Coronary artery (tissue), 2 donors: ENCODE results near the gene SMARCA2.

Experiments used
- DNase-seq: peaks from one replicate; pipeline ENCODE4 v3.0.0-alpha.2; 2017; ENCODE audit warnings: low spot score
- H3K27ac ChIP-seq, 2 donors: fragments of 200-600 bp; sonication (generic); one replicate each; pipeline ENCODE4 v1.5.1; 2016 to 2019
- H3K4me3 ChIP-seq: fragments of 200-600 bp; sonication (generic); 2 replicates; pipeline ENCODE4 v1.5.1; 2016; ENCODE audit warnings: mild to moderate bottlenecking, moderate library complexity
- TF ChIP-seq, protein P1 (sequence below): fragments of 200-600 bp; sonication (generic); IDR thresholded peaks from one replicate; pipeline ENCODE4 v1.5.1; 2019; ENCODE audit warnings: antibody characterized with exemption

SMARCA2 gene

DNA sequence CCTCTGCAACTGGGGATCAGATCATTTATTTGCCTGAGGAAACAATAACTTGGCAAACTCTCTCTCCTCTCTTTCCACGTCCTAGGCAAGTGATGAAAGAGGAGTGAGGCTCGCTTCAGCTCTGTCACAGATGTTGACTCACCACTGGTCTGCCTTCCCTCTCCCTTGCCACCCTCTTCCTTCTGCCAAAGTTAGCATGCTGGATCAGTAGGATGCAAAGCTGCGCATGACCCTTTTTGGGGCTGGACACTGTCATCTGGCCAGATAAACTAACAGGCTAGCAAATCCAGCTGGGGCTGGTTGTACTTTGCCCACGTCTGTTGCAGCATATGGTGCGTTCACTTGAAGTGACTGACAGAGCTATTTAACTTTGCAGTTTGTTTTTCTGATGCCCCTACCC is 36.2 kb upstream of the SMARCA2 start:
- DNase-seq, result no peak
- TF ChIP-seq, protein P1, sequence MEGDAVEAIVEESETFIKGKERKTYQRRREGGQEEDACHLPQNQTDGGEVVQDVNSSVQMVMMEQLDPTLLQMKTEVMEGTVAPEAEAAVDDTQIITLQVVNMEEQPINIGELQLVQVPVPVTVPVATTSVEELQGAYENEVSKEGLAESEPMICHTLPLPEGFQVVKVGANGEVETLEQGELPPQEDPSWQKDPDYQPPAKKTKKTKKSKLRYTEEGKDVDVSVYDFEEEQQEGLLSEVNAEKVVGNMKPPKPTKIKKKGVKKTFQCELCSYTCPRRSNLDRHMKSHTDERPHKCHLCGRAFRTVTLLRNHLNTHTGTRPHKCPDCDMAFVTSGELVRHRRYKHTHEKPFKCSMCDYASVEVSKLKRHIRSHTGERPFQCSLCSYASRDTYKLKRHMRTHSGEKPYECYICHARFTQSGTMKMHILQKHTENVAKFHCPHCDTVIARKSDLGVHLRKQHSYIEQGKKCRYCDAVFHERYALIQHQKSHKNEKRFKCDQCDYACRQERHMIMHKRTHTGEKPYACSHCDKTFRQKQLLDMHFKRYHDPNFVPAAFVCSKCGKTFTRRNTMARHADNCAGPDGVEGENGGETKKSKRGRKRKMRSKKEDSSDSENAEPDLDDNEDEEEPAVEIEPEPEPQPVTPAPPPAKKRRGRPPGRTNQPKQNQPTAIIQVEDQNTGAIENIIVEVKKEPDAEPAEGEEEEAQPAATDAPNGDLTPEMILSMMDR, result no peak
- H3K4me3 ChIP-seq, result no peak overlapping the region
- no peak overlapping the region for H3K27ac ChIP-seq

DNA sequence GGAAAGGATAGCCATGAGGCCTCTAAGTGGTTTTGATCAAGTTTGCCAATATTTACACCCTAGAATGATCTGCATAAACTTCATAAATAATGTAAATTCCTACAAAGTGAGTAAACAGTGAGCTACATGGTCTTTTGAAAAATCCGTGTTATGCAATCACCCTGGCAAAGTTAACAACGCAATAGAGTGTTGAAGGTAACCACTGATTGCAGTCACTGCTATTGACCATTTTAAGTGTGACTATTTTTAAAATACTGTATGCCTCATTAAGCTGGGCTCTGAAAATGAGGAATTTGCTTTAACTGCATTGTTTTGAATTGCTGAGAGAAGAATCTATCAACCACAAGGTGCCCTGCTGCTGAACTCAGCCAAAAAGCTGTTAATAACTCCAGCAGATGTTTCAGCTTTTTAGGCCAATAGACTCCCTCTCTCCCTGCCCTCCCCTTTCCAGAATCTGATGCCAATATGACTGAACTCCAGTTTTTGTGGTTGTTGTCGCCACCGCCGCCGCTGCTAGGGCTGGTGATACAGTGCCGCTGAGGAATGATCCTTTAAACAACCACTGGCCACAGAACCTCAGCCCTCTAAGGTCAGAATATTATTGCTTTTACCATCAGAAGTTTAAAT is 35.3 kb upstream of the SMARCA2 start:
- Histone ChIP-seq H3K4me3 (no peak overlapping the region), H3K27ac (no peak overlapping the region)
- DNase-seq, result no peak

GRCh38 chr9:1980387-1980786 is 34.8 kb upstream of the SMARCA2 start:
- no peak for DNase-seq
- H3K27ac ChIP-seq, result no peak overlapping the region
- H3K4me3 ChIP-seq, result no peak overlapping the region
- TF ChIP-seq, protein P1, result no peak

More for the DNA sequence above, 35.3 kb upstream of the SMARCA2 start:
- TF ChIP-seq, protein P1, result no peak

GRCh38 chr9:1982074-1982473 is 33.1 kb upstream of the SMARCA2 start:
- no peak overlapping the region for H3K4me3 ChIP-seq
- DNase-seq, result no peak
- no peak overlapping the region for H3K27ac ChIP-seq
- TF ChIP-seq, protein P1, result no peak

DNA sequence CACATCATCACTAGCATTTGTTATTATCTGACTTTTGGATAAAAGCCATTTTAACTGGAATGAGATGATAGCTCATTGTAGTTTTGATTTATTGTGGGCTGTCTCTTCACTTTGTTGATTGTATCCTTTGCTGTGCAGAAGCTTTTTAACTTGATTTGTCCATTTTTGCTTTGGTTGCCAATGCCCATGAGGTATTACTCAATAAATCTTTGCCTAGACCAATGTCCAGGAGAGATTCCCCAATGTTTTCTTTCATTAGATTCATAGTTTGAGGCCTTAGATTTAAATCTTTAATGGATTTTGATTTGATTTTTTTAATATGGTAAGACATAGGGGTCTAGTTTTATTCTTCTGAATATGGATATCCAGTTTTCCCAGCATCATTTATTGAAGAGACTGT is 28.8 kb upstream of the SMARCA2 start:
- no peak overlapping the region for H3K27ac ChIP-seq
- no peak for DNase-seq
- no peak overlapping the region for H3K4me3 ChIP-seq
- TF ChIP-seq, protein P1, result no peak

GRCh38 chr9:1989500-1989899 is 25.6 kb upstream of the SMARCA2 start:
- Histone ChIP-seq H3K4me3 (no peak overlapping the region), H3K27ac (no peak overlapping the region)
- TF ChIP-seq, protein P1, result no peak
- no peak for DNase-seq

GRCh38 chr9:1994180-1994579 is 21.0 kb upstream of the SMARCA2 start:
- no peak overlapping the region for H3K27ac ChIP-seq
- TF ChIP-seq, protein P1, result no peak
- no peak overlapping the region for H3K4me3 ChIP-seq
- DNase-seq, result no peak
